ENCODE results near the gene ST6GALNAC3. TPM values are rescaled to one million over a fixed set of nuclear protein-coding genes. Genes with fewer than 3 reads are reported as not detected.

ST6GALNAC3 gene
- total RNA-seq, 2 experiments from 2014 or later, result 0.50 to 1.2 TPM

- H2AFZ ChIP-seq (ENCODE audit: low read length), result no peak overlapping the region
- CTCF ChIA-PET (ENCODE audit: unreplicated experiment), result no interaction called here
- TF ChIP-seq, protein P1, sequence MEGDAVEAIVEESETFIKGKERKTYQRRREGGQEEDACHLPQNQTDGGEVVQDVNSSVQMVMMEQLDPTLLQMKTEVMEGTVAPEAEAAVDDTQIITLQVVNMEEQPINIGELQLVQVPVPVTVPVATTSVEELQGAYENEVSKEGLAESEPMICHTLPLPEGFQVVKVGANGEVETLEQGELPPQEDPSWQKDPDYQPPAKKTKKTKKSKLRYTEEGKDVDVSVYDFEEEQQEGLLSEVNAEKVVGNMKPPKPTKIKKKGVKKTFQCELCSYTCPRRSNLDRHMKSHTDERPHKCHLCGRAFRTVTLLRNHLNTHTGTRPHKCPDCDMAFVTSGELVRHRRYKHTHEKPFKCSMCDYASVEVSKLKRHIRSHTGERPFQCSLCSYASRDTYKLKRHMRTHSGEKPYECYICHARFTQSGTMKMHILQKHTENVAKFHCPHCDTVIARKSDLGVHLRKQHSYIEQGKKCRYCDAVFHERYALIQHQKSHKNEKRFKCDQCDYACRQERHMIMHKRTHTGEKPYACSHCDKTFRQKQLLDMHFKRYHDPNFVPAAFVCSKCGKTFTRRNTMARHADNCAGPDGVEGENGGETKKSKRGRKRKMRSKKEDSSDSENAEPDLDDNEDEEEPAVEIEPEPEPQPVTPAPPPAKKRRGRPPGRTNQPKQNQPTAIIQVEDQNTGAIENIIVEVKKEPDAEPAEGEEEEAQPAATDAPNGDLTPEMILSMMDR (conservative IDR thresholded peaks at IDR 0.05; ENCODE audit: low read length), result no peak
- no peak for TF ChIP-seq EZH2phosphoT487 (IDR thresholded peaks at IDR 0.05; ENCODE audit: borderline replicate concordance, low read depth, low read length)
- POLR2A ChIA-PET, result interaction anchor here (0.6 kb wide), 1 partner anchor 346 kb away, joined by 3 read pairs; no protein-coding TSS in a partner anchor
- no peaks in the 10 kb centered on the region for H3K79me2 ChIP-seq (ENCODE audit: insufficient read depth, low read depth, low read length)
- H3K27ac ChIP-seq (ENCODE audit: low read depth, low read length, poor library complexity, severe bottlenecking), result no peak overlapping the region
- no peaks in the 10 kb centered on the region for H3K9me3 ChIP-seq (ENCODE audit: low read length)
- no peak overlapping the region for H3K4me3 ChIP-seq (ENCODE audit: low read depth, low read length, poor library complexity, severe bottlenecking)
- no peak overlapping the region for H3K4me2 ChIP-seq (ENCODE audit: low read length)
- BruUV-seq (replicated peaks), result no TSS peak
- H3K9me2 ChIP-seq (ENCODE audit: insufficient read depth, low read length), result no peaks in the 10 kb centered on the region
- no peaks in the 10 kb centered on the region for H3K36me3 ChIP-seq (ENCODE audit: insufficient read depth, low read length)
- no peaks in the 10 kb centered on the region for H4K20me1 ChIP-seq (ENCODE audit: insufficient read depth, low read length)
- no peak for DNase-seq (ENCODE audit: low spot score)
- H3K4me1 ChIP-seq (ENCODE audit: insufficient read depth, low read length, poor library complexity, severe bottlenecking), result no peaks in the 10 kb centered on the region
- intact Hi-C loops (cut with micrococcal nuclease; ENCODE audit: unreplicated experiment), result no loop called here
These were observed 426.6 kb downstream of the ST6GALNAC3 start for GRCh38 chr1:76501136-76501535.

DNA sequence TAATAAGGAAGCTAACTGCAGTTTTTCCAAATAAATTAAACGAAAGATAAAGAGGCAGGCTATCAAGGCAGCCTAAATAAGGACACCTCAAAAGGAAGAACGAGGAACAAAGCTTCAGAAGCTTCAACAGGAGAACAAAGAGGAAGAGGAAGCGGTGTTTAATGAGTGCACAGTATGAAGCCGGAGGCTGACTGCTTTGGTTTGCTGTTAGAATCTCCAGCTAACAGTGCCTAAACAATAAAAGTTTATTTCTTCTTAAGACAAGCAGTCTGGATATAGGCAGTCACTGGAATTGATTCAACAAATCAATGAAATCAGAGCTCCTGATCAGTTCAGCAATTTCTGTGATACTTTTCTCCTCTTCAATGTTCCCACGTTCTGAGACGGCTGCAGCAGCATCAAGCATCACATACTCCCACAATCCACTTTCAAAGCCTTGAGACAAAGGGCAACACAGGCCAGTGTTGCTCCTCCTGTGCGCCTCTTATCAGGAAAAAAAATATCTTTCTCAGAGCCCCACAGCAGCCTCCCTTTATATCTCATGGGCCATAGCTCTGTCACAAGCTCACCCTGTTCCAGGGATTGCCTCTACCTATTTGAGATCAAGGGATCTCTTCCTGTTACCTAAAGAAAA, 427.2 kb downstream of the ST6GALNAC3 start:
- intact Hi-C loops (cut with micrococcal nuclease; ENCODE audit: unreplicated experiment), result no loop called here
- ChIA-PET CTCF (ENCODE audit: unreplicated experiment) (no interaction called here), POLR2A (no interaction called here)
- TF ChIP-seq EZH2phosphoT487 (IDR thresholded peaks at IDR 0.05; ENCODE audit: borderline replicate concordance, low read depth, low read length), result no peak
- TF ChIP-seq, protein P1 (conservative IDR thresholded peaks at IDR 0.05; ENCODE audit: low read length), result no peak
- Histone ChIP-seq H3K79me2 (ENCODE audit: insufficient read depth, low read depth, low read length) (no peaks in the 10 kb centered on the region), H3K27ac (ENCODE audit: low read depth, low read length, poor library complexity, severe bottlenecking) (no peak overlapping the region), H3K4me3 (ENCODE audit: low read depth, low read length, poor library complexity, severe bottlenecking) (no peak overlapping the region), H3K9me3 (ENCODE audit: low read length) (no peaks in the 10 kb centered on the region), H3K9me2 (ENCODE audit: insufficient read depth, low read length) (no peaks in the 10 kb centered on the region), H2AFZ (ENCODE audit: low read length) (no peak overlapping the region), H4K20me1 (ENCODE audit: insufficient read depth, low read length) (no peaks in the 10 kb centered on the region), H3K4me2 (ENCODE audit: low read length) (no peak overlapping the region), H3K4me1 (ENCODE audit: insufficient read depth, low read length, poor library complexity, severe bottlenecking) (no peaks in the 10 kb centered on the region), H3K36me3 (ENCODE audit: insufficient read depth, low read length) (no peaks in the 10 kb centered on the region)
- BruUV-seq (replicated peaks), result no TSS peak
- DNase-seq (ENCODE audit: low spot score), result no peak

DNA sequence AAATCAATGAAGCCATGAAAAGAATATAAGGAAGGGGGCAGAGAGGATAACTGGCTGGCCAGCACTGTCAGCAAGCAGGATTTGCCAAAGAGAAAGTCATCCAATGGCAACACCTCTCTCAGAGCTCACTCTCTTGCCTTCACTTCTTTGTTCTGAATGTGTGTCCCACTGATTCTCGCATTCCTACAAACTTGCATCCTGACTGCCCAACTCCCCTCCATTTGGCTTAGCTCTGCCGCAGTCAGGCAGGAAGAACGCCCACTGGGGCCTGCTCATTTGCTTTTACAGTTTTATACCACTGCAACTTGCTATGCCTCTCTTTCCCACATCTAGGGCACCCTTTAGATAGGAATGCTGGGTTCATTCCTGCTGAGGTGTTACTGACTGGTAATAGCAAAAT, 428.6 kb downstream of the ST6GALNAC3 start:
- Histone ChIP-seq H3K27ac (ENCODE audit: low read depth, low read length, poor library complexity, severe bottlenecking) (no peak overlapping the region), H3K9me3 (ENCODE audit: low read length) (no peaks in the 10 kb centered on the region), H3K4me1 (ENCODE audit: insufficient read depth, low read length, poor library complexity, severe bottlenecking) (no peaks in the 10 kb centered on the region), H3K9me2 (ENCODE audit: insufficient read depth, low read length) (no peaks in the 10 kb centered on the region), H3K4me2 (ENCODE audit: low read length) (no peak overlapping the region), H4K20me1 (ENCODE audit: insufficient read depth, low read length) (no peaks in the 10 kb centered on the region), H3K36me3 (ENCODE audit: insufficient read depth, low read length) (no peaks in the 10 kb centered on the region), H3K4me3 (ENCODE audit: low read depth, low read length, poor library complexity, severe bottlenecking) (no peak overlapping the region), H3K79me2 (ENCODE audit: insufficient read depth, low read depth, low read length) (no peaks in the 10 kb centered on the region), H2AFZ (ENCODE audit: low read length) (no peak overlapping the region)
- ChIA-PET CTCF (ENCODE audit: unreplicated experiment) (no interaction called here), POLR2A (interaction anchor here (0.6 kb wide), 1 partner anchor 340 kb away, joined by 3 read pairs; no protein-coding TSS in a partner anchor)
- TF ChIP-seq, protein P1 (conservative IDR thresholded peaks at IDR 0.05; ENCODE audit: low read length), result no peak
- TF ChIP-seq EZH2phosphoT487 (IDR thresholded peaks at IDR 0.05; ENCODE audit: borderline replicate concordance, low read depth, low read length), result no peak
- intact Hi-C loops (cut with micrococcal nuclease; ENCODE audit: unreplicated experiment), result no loop called here
- BruUV-seq (replicated peaks), result no TSS peak
- DNase-seq (ENCODE audit: low spot score), result no peak

Data from OCI-LY7 (cell line).